ENCODE results near the gene MYL12A.

Gene MYL12A

GRCh38 chr18:3234457-3234856 lies 13.1 kb upstream of the MYL12A start:
- H3K9me3 Mint-ChIP-seq, result no peaks in the 10 kb centered on the region
- no peak overlapping the region for H3K4me3 Mint-ChIP-seq

GRCh38 chr18:3235846-3236245 lies 11.8 kb upstream of the MYL12A start:
- Mint-ChIP-seq H3K4me1 (ENCODE audit: low read depth) (peaks cover 1% of the 10 kb centered on the region), H3K27ac (no peak overlapping the region), H3K27me3 (ENCODE audit: low read depth) (no peaks in the 10 kb centered on the region), H3K36me3 (ENCODE audit: low read depth) (peaks cover 7% of the 10 kb centered on the region), H3K9me3 (peaks cover 7% of the 10 kb centered on the region), H3K4me3 (no peak overlapping the region)
- no peak for DNase-seq (ENCODE audit: low spot score)

More at GRCh38 chr18:3234457-3234856, 13.1 kb upstream of the MYL12A start:
- Mint-ChIP-seq H3K27me3 (ENCODE audit: low read depth) (no peaks in the 10 kb centered on the region), H3K4me1 (ENCODE audit: low read depth) (peaks cover 1% of the 10 kb centered on the region), H3K27ac (no peak overlapping the region), H3K36me3 (ENCODE audit: low read depth) (peaks cover 2% of the 10 kb centered on the region)
- DNase-seq (ENCODE audit: low spot score), result no peak

- H3K9me3 Mint-ChIP-seq, result peaks cover 11% of the 10 kb centered on the region
- H3K36me3 Mint-ChIP-seq (ENCODE audit: low read depth), result peaks cover 11% of the 10 kb centered on the region
Measured at GRCh38 chr18:3236470-3236869, 11.1 kb upstream of the MYL12A start.

GRCh38 chr18:3238742-3239141 lies 8.9 kb upstream of the MYL12A start:
- Mint-ChIP-seq H3K4me3 (no peak overlapping the region), H3K4me1 (ENCODE audit: low read depth) (peaks cover 1% of the 10 kb centered on the region), H3K27ac (no peak overlapping the region), H3K9me3 (peaks cover 21% of the 10 kb centered on the region), H3K27me3 (ENCODE audit: low read depth) (no peaks in the 10 kb centered on the region), H3K36me3 (ENCODE audit: low read depth) (peaks cover 20% of the 10 kb centered on the region)
- DNase-seq (ENCODE audit: low spot score), result no peak

More at GRCh38 chr18:3236470-3236869, 11.1 kb upstream of the MYL12A start:
- Mint-ChIP-seq H3K27ac (no peak overlapping the region), H3K4me1 (ENCODE audit: low read depth) (peaks cover 1% of the 10 kb centered on the region), H3K4me3 (no peak overlapping the region), H3K27me3 (ENCODE audit: low read depth) (no peaks in the 10 kb centered on the region)
- no peak for DNase-seq (ENCODE audit: low spot score)

GRCh38 chr18:3245185-3245564 lies 2.4 kb upstream of the MYL12A start:
- peaks cover 2% of the 10 kb centered on the region for H3K27me3 Mint-ChIP-seq (ENCODE audit: low read depth)
- peak overlapping the region; percentile 41 for H3K27ac Mint-ChIP-seq
- H3K36me3 Mint-ChIP-seq (ENCODE audit: low read depth), result peaks cover 39% of the 10 kb centered on the region
- peaks cover 21% of the 10 kb centered on the region for H3K4me1 Mint-ChIP-seq (ENCODE audit: low read depth)
- peak overlapping the region; percentile 88 for H3K4me3 Mint-ChIP-seq
- peaks cover 21% of the 10 kb centered on the region for H3K9me3 Mint-ChIP-seq
- DNase-seq (ENCODE audit: low spot score), result no peak

- Mint-ChIP-seq H3K27me3 (ENCODE audit: low read depth) (peaks cover 2% of the 10 kb centered on the region), H3K27ac (peak overlapping the region; percentile 99), H3K4me1 (ENCODE audit: low read depth) (peaks cover 26% of the 10 kb centered on the region), H3K36me3 (ENCODE audit: low read depth) (peaks cover 38% of the 10 kb centered on the region), H3K9me3 (peaks cover 12% of the 10 kb centered on the region), H3K4me3 (peak overlapping the region; percentile 88)
- peak; percentile 84 for DNase-seq (ENCODE audit: low spot score)
Measured at GRCh38 chr18:3245853-3246634, 1.6 kb upstream of the MYL12A start.

GRCh38 chr18:3246635-3247239 lies 864 bp upstream of the MYL12A start:
- H3K27ac Mint-ChIP-seq, result peak overlapping the region; percentile 99
- H3K36me3 Mint-ChIP-seq (ENCODE audit: low read depth), result peaks cover 39% of the 10 kb centered on the region

GRCh38 chr18:3248062-3248657 lies 559 bp downstream of the MYL12A start:
- peak overlapping the region; percentile 88 for H3K4me3 Mint-ChIP-seq
- H3K27me3 Mint-ChIP-seq (ENCODE audit: low read depth), result peaks cover 2% of the 10 kb centered on the region
- peaks cover 43% of the 10 kb centered on the region for H3K4me1 Mint-ChIP-seq (ENCODE audit: low read depth)
- DNase-seq (ENCODE audit: low spot score), result no peak
- H3K36me3 Mint-ChIP-seq (ENCODE audit: low read depth), result peaks cover 44% of the 10 kb centered on the region
- peak overlapping the region; percentile 99 for H3K27ac Mint-ChIP-seq
- H3K9me3 Mint-ChIP-seq, result no peaks in the 10 kb centered on the region

More at GRCh38 chr18:3246635-3247239, 864 bp upstream of the MYL12A start:
- H3K9me3 Mint-ChIP-seq, result peaks cover 7% of the 10 kb centered on the region
- peaks cover 31% of the 10 kb centered on the region for H3K4me1 Mint-ChIP-seq (ENCODE audit: low read depth)
- peak; percentile 23 for DNase-seq (ENCODE audit: low spot score)
- peak overlapping the region; percentile 88 for H3K4me3 Mint-ChIP-seq
- peaks cover 2% of the 10 kb centered on the region for H3K27me3 Mint-ChIP-seq (ENCODE audit: low read depth)

- H3K9me3 Mint-ChIP-seq, result no peaks in the 10 kb centered on the region
- peak overlapping the region; percentile 88 for H3K4me3 Mint-ChIP-seq
- H3K27me3 Mint-ChIP-seq (ENCODE audit: low read depth), result peaks cover 2% of the 10 kb centered on the region
- peaks cover 49% of the 10 kb centered on the region for H3K4me1 Mint-ChIP-seq (ENCODE audit: low read depth)
- H3K27ac Mint-ChIP-seq, result peak overlapping the region; percentile 99
- DNase-seq (ENCODE audit: low spot score), result peak; percentile 26
- peaks cover 51% of the 10 kb centered on the region for H3K36me3 Mint-ChIP-seq (ENCODE audit: low read depth)
Measured at GRCh38 chr18:3248658-3249359, 1.2 kb downstream of the MYL12A start.

GRCh38 chr18:3250237-3251107 lies 2.9 kb downstream of the MYL12A start:
- Mint-ChIP-seq H3K27me3 (ENCODE audit: low read depth) (peaks cover 2% of the 10 kb centered on the region), H3K9me3 (no peaks in the 10 kb centered on the region), H3K36me3 (ENCODE audit: low read depth) (peaks cover 67% of the 10 kb centered on the region), H3K4me1 (ENCODE audit: low read depth) (peaks cover 48% of the 10 kb centered on the region), H3K4me3 (peak overlapping the region; percentile 88), H3K27ac (peak overlapping the region; percentile 90)
- no peak for DNase-seq (ENCODE audit: low spot score)

- Mint-ChIP-seq H3K4me1 (ENCODE audit: low read depth) (peaks cover 51% of the 10 kb centered on the region), H3K4me3 (peak overlapping the region; percentile 70), H3K27me3 (ENCODE audit: low read depth) (peaks cover 2% of the 10 kb centered on the region), H3K27ac (no peak overlapping the region), H3K36me3 (ENCODE audit: low read depth) (peaks cover 74% of the 10 kb centered on the region), H3K9me3 (no peaks in the 10 kb centered on the region)
- no peak for DNase-seq (ENCODE audit: low spot score)
Measured at GRCh38 chr18:3251249-3251962, 3.8 kb downstream of the MYL12A start.

GRCh38 chr18:3251963-3252277 lies 4.3 kb downstream of the MYL12A start:
- H3K36me3 Mint-ChIP-seq (ENCODE audit: low read depth), result peaks cover 79% of the 10 kb centered on the region

More at GRCh38 chr18:3251963-3252277, 4.3 kb downstream of the MYL12A start:
- peaks cover 2% of the 10 kb centered on the region for H3K27me3 Mint-ChIP-seq (ENCODE audit: low read depth)
- DNase-seq (ENCODE audit: low spot score), result no peak
- H3K27ac Mint-ChIP-seq, result peak overlapping the region; percentile 57
- H3K4me1 Mint-ChIP-seq (ENCODE audit: low read depth), result peaks cover 55% of the 10 kb centered on the region
- peak overlapping the region; percentile 70 for H3K4me3 Mint-ChIP-seq
- H3K9me3 Mint-ChIP-seq, result no peaks in the 10 kb centered on the region
